Dedifferentiated amniotic fluid mesenchymal stem cell (primary cell): ENCODE data around the gene IL23A.
"Not testable (repeated sequence)": the region's sequence is repeated elsewhere in the genome, so short reads cannot be mapped to it uniquely, and the experiment has no call there.

Experiments
- DNase-seq: peaks from one replicate; pipeline ENCODE4 v3.0.0-alpha.2; 2016; ENCODE audit errors: extremely low spot score

The IL23A gene

GRCh38 chr12:56338308-56339157 lies at the start of gene IL23A:
Gene IL23A (plus strand): TSS chr12:56338884. CDS start chr12:56339045, 161 bp downstream.
- no peak for DNase-seq

GRCh38 chr12:56293795-56294194 lies 44.9 kb upstream of the IL23A start:
- no peak for DNase-seq

GRCh38 chr12:56296295-56296694 lies 42.4 kb upstream of the IL23A start:
- DNase-seq: no peak

GRCh38 chr12:56297400-56297799 lies 41.3 kb upstream of the IL23A start:
- DNase-seq: no peak

GRCh38 chr12:56298828-56299227 lies 39.9 kb upstream of the IL23A start:
- no peak for DNase-seq

GRCh38 chr12:56299308-56299852 lies 39.3 kb upstream of the IL23A start:
- DNase-seq: no peak

- DNase-seq: peak; percentile 96
Observed at GRCh38 chr12:56299853-56300643, 38.6 kb upstream of the IL23A start, which contains the start of gene CS. Gene CS (minus strand): TSS chr12:56300330. CDS start chr12:56300201, 129 bp downstream.

- DNase-seq: no peak
Observed at GRCh38 chr12:56300644-56301464, 37.8 kb upstream of the IL23A start.

GRCh38 chr12:56304276-56304675 lies 34.4 kb upstream of the IL23A start:
- no peak for DNase-seq

GRCh38 chr12:56304872-56305590 lies 33.7 kb upstream of the IL23A start:
- no peak for DNase-seq

- DNase-seq: no peak
Observed at GRCh38 chr12:56307221-56307965, 31.3 kb upstream of the IL23A start.

- DNase-seq: no peak
Observed at GRCh38 chr12:56308714-56309113, 30.0 kb upstream of the IL23A start.

- no peak for DNase-seq
Observed at GRCh38 chr12:56311003-56311402, 27.7 kb upstream of the IL23A start.

GRCh38 chr12:56315249-56315621 lies 23.4 kb upstream of the IL23A start:
- no peak for DNase-seq

GRCh38 chr12:56315622-56316473 lies 22.8 kb upstream of the IL23A start, which contains the start of gene CNPY2:
Gene CNPY2 (minus strand): TSS chr12:56315988. CDS start chr12:56315217, 771 bp downstream.
- peak; percentile 97 for DNase-seq

GRCh38 chr12:56317675-56318074 lies 21.0 kb upstream of the IL23A start:
- no peak for DNase-seq

- DNase-seq: no peak
Observed at GRCh38 chr12:56321027-56321426, 17.7 kb upstream of the IL23A start.

GRCh38 chr12:56321610-56322009 lies 17.1 kb upstream of the IL23A start:
- DNase-seq: not testable (repeated sequence)

- DNase-seq: no peak
Observed at GRCh38 chr12:56324206-56324605, 14.5 kb upstream of the IL23A start.
